K562 (cell line): Measurements from ENCODE around the gene SHB. TPM values are rescaled to one million over a fixed set of nuclear protein-coding genes. Genes with fewer than 3 reads are reported as not detected.

Source experiments
- ATAC-seq: fragments of 200-7000 bp; cut with Tn5 transposase; 3 replicates; pipeline ENCODE4 v1.9.1; 2020; ENCODE audit warnings: moderate library complexity
- BruUV-seq: library from RNA; stranded (reverse); fragments of 400-500 nt; replicated peaks from 2 replicates; lab custom pipeline; 2021; lab: Mats Ljungman, UMichigan
- CTCF ChIA-PET: fragments of 300-600 bp; formaldehyde crosslinking; extraction: SDS; loops from one replicate; lab custom pipeline; 2021; ENCODE audit warnings: low intra/inter-chr PET ratio; lab: Yijun Ruan, JAX
- POLR2A ChIA-PET: fragments of 300-600, 350-650 bp; sonication (Branson Sonifier 250); formaldehyde crosslinking; extraction: SDS; loops from one replicate; lab custom pipeline; 2021; ENCODE audit warnings: antibody characterized with exemption, inconsistent platforms; lab: Yijun Ruan, JAX
- DNase-seq, 4 experiments: peaks; one replicate each; pipeline versions ENCODE4 v3.0.0 to v3.0.0-alpha.2; 2011 to 2018; ENCODE audit warnings: low spot score in 3 of 4, mixed read lengths in 3 of 4; ENCODE audit errors: extremely low read depth in 1 of 4
- FAIRE-seq: peaks from 2 replicates; lab custom pipeline; 2011; peaks lifted over from hg19 to GRCh38; lab: Jason Lieb, UNC
- H2AFZ ChIP-seq: 2 replicates; pipeline ENCODE4 v1.6.0; 2011; ENCODE audit warnings: low read depth, low read length, control low read depth, inconsistent platforms
- H3K27ac ChIP-seq: fragments of 200-600 bp; 3 replicates; pipeline ENCODE4 v1.8.0; 2011; ENCODE audit warnings: low read depth, mild to moderate bottlenecking, control low read depth, inconsistent platforms, low read length, moderate library complexity, mixed read lengths; ENCODE audit errors: extremely low read depth
- H3K27me3 ChIP-seq, 2 experiments: fragments of 300-600 bp in 1 of 2; 2 replicates in 1 of 2; 3 replicates in 1 of 2; pipeline versions ENCODE4 v1.6.0 to v1.8.0; 2011; ENCODE audit warnings: inconsistent platforms in 2 of 2, low read length in 2 of 2, mild to moderate bottlenecking in 1 of 2, mixed read lengths in 1 of 2, moderate library complexity in 1 of 2; ENCODE audit not compliant: control insufficient read depth in 2 of 2, insufficient read depth in 2 of 2
- H3K36me3 ChIP-seq: fragments of 300-600 bp; 3 replicates; pipeline ENCODE4 v1.8.0; 2011; ENCODE audit warnings: mild to moderate bottlenecking, low read length, inconsistent platforms; ENCODE audit not compliant: control insufficient read depth, insufficient read depth
- H3K4me1 ChIP-seq, 2 experiments: fragments of 200-600 bp in 1 of 2; replicated peaks in 1 of 2; 2 replicates in 1 of 2; 3 replicates in 1 of 2; pipeline versions ENCODE4 v1.5.1 to v1.8.0; 2011; ENCODE audit warnings: inconsistent platforms in 2 of 2, low read length in 2 of 2, mild to moderate bottlenecking in 1 of 2, mixed read lengths in 1 of 2, moderate library complexity in 1 of 2; ENCODE audit not compliant: control insufficient read depth in 2 of 2, insufficient read depth in 2 of 2
- H3K4me2 ChIP-seq: 2 replicates; pipeline ENCODE4 v1.6.1; 2011; ENCODE audit warnings: low read length, control low read depth, inconsistent platforms, mixed read lengths; ENCODE audit not compliant: insufficient read depth
- H3K4me3 ChIP-seq: fragments of 200-600 bp; sonication (generic), shearing (Covaris generic); 2 replicates; pipeline ENCODE4 v1.5.1; 2016; ENCODE audit warnings: control low read depth, inconsistent platforms
- H3K79me2 ChIP-seq: fragments of 200-600 bp; 3 replicates; pipeline ENCODE4 v1.8.0; 2011; ENCODE audit warnings: low read length, inconsistent platforms; ENCODE audit not compliant: control insufficient read depth, insufficient read depth
- H3K9ac ChIP-seq, 2 experiments: 2 replicates each; pipeline versions ENCODE4 v1.6.0 to v1.6.1; 2011; ENCODE audit warnings: low read depth in 2 of 2, low read length in 2 of 2, control low read depth in 1 of 2, inconsistent platforms in 1 of 2, mild to moderate bottlenecking in 1 of 2, mixed read lengths in 1 of 2; ENCODE audit not compliant: insufficient read depth in 1 of 2
- H3K9me1 ChIP-seq: one replicate; pipeline ENCODE4 v1.6.0; 2011; ENCODE audit warnings: inconsistent platforms, mild to moderate bottlenecking, low read length, moderate library complexity; ENCODE audit not compliant: control insufficient read depth, insufficient read depth
- H3K9me3 ChIP-seq: replicated peaks from 2 replicates; pipeline ENCODE4 v1.5.1; 2011; ENCODE audit warnings: low read depth, low read length, inconsistent platforms; ENCODE audit not compliant: control insufficient read depth, insufficient read depth
- H4K20me1 ChIP-seq: replicated peaks from 2 replicates; pipeline ENCODE4 v1.6.1; 2011; ENCODE audit warnings: low read length, inconsistent platforms, mixed read lengths; ENCODE audit not compliant: control insufficient read depth, insufficient read depth
- BACH1 ChIP-seq: fragments of 200-800 bp; sonication (Bioruptor generic); IDR thresholded peaks from 2 replicates; pipeline ENCODE4 v1.6.1; 2016; ENCODE audit warnings: missing genetic modification characterization, missing compliant biosample characterization
- MAX ChIP-seq: sonication (generic); formaldehyde crosslinking; IDR thresholded peaks from 2 replicates; pipeline ENCODE4 v1.9.0; 2022; ENCODE audit warnings: mild to moderate bottlenecking, missing genetic modification reagents
- NFIC ChIP-seq: fragments of 450-650 bp; IDR thresholded peaks from 2 replicates; pipeline ENCODE4 v1.6.1; 2017; ENCODE audit warnings: mild to moderate bottlenecking, inconsistent platforms
- RNF219 ChIP-seq: fragments of 250-450 bp; sonication (Bioruptor Pico); IDR thresholded peaks from 2 replicates; pipeline ENCODE4 v1.5.0; 2022; ENCODE audit warnings: mild to moderate bottlenecking
- SUPT5H ChIP-seq: fragments of 450-650 bp; IDR thresholded peaks from 2 replicates; pipeline ENCODE4 v1.6.1; 2016
- TSHZ1 ChIP-seq: fragments of 250-450 bp; sonication (Bioruptor Pico); IDR thresholded peaks from 2 replicates; pipeline ENCODE4 v1.4.0; 2020; ENCODE audit warnings: mild to moderate bottlenecking, moderate library complexity
- ZBTB17 ChIP-seq: fragments of 450-650 bp; formaldehyde crosslinking; IDR thresholded peaks from 2 replicates; pipeline ENCODE4 v1.4.0; 2020; ENCODE audit warnings: mild to moderate bottlenecking
- ZKSCAN3 ChIP-seq: fragments of 250-450 bp; sonication (Bioruptor Pico); IDR thresholded peaks from 2 replicates; pipeline ENCODE4 v1.4.0; 2020
- ZNF584 ChIP-seq: fragments of 200-800 bp; sonication (Bioruptor generic); IDR thresholded peaks from 2 replicates; pipeline ENCODE4 v1.6.1; 2016; ENCODE audit warnings: low read depth, mild to moderate bottlenecking, missing genetic modification characterization, missing compliant biosample characterization
- WGBS: fragments of 100-300 bp; shearing (Covaris generic); methylation state at CpG from one replicate; pipeline ENCODE4 v1.1.6; 2016; ENCODE audit warnings: low coverage, mixed read lengths; ENCODE audit not compliant: insufficient coverage; ENCODE audit errors: missing lambda C conversion rate; 5-methylcytosine and 5-hydroxymethylcytosine counted together
- in situ Hi-C: fragments of 300-500 bp; cut with MboI; formaldehyde crosslinking; loops from 4 replicates; pipeline ENCODE4 v1.15.0; 2018; ENCODE audit warnings: inconsistent platforms, mixed read lengths
- intact Hi-C: fragments of 100-400 bp; cut with micrococcal nuclease; formaldehyde crosslinking; loops from 2 replicates; pipeline ENCODE4 v1.14.2; 2022
- polyA plus RNA-seq, 8 experiments: library from polyadenylated mRNA; depleted of rRNA in 4 of 8; stranded (reverse) in 5 of 8; unstranded in 3 of 8; fragments of >200 nt; fragmentation: Nextera tagmentation in 2 of 8; fragmentation: Illumina TruSeq in 1 of 8; extraction: Ambion mirVana in 2 of 8; extraction: Trizol in 1 of 8; gene quantifications; 2 replicates each; pipeline versions ENCODE4 v1.2.1 to v1.2.3, GENCODE V29; 2011 to 2014; ENCODE audit warnings: inconsistent platforms in 1 of 8, missing spikeins in 1 of 8
- total RNA-seq, 7 experiments: library from RNA; depleted of rRNA in 6 of 7; stranded (reverse); fragments of >200 nt in 6 of 7; fragmentation: Illumina TruSeq in 2 of 7; extraction: Trizol in 2 of 7; gene quantifications; 2 replicates each; pipeline versions ENCODE4 v1.2.1 to v1.2.3, GENCODE V29; 2011 to 2021; ENCODE audit warnings: low replicate concordance in 1 of 7

SHB gene
- total and polyA plus RNA-seq, 9 of the 15 experiments (the other 6 are each of a cell fraction or from before 2014, with no cell fraction given), result 0.78 to 16.0 (median 5.3) TPM

- no peak for TF ChIP-seq RNF219
- TF ChIP-seq TSHZ1, result no peak
Observed at GRCh38 chr9:38073882-38074281, 4.9 kb upstream of the SHB start (continued).

GRCh38 chr9:38071470-38072134 is 2.6 kb upstream of the SHB start:
- H3K4me2 ChIP-seq, result no peak overlapping the region
- no peak overlapping the region for H3K27ac ChIP-seq
- DNase-seq (no peak), FAIRE-seq (no peak), ATAC-seq (no peak)
- TF ChIP-seq SUPT5H (no peak), ZNF584 (CRISPR knock-in tag) (no peak), BACH1 (tag) (peak; percentile 29; the same call in 1 of the 2 replicates), MAX (CRISPR knock-in tag) (no peak), ZKSCAN3 (CRISPR knock-in tag) (no peak), NFIC (peak; percentile 82), ZBTB17 (no peak)
- in situ Hi-C loops, result loop anchor here (5.0 kb wide), 1 partner anchor 159 kb away; no protein-coding TSS in a partner anchor
- WGBS, result 37% methylated on average over 7 of the region's 7 CpGs
- no peak overlapping the region for H2AFZ ChIP-seq
- no peak overlapping the region for H3K4me3 ChIP-seq
- peaks cover 12% of the 10 kb centered on the region for H4K20me1 ChIP-seq
- peaks cover 19% of the 10 kb centered on the region for H3K79me2 ChIP-seq
- H3K9me3 ChIP-seq, result peaks cover 5% of the 10 kb centered on the region; the same call in 1 of the 2 replicates
- H3K36me3 ChIP-seq, result no peaks in the 10 kb centered on the region
- intact Hi-C loops, result no loop called here
- ChIA-PET CTCF (no interaction called here), POLR2A (interaction anchor here (0.9 to 1.5 kb wide), 5 partner anchors 13 to 72 kb away, joined by 3 to 4 read pairs (median 4); no protein-coding TSS in a partner anchor)
- H3K9ac ChIP-seq, result no peak overlapping the region
- no TSS peak for BruUV-seq
- no peaks in the 10 kb centered on the region; a peak in 1 of 5 replicates for H3K27me3 ChIP-seq
- no peaks in the 10 kb centered on the region for H3K9me1 ChIP-seq
- peaks cover 24 to 42% of the 10 kb centered on the region in 2 experiments for H3K4me1 ChIP-seq
